IMR-90 (cell line): Measurements from ENCODE around the gene KLHL17. TPM values are rescaled to one million over a fixed set of nuclear protein-coding genes. Genes with fewer than 3 reads are reported as not detected.

Experiments used
- ATAC-seq: fragments of 200-7000 bp; cut with Tn5 transposase; 2 replicates; pipeline ENCODE4 v1.9.1; 2020; ENCODE audit warnings: low read depth, mild to moderate bottlenecking, moderate library complexity
- BruUV-seq: library from RNA; stranded (reverse); fragments of 400-500 nt; replicated peaks from 2 replicates; lab custom pipeline; 2021; lab: Mats Ljungman, UMichigan
- CTCF ChIA-PET: fragments of 300-600 bp; formaldehyde crosslinking; extraction: SDS; loops from one replicate; lab custom pipeline; 2021; ENCODE audit warnings: antibody characterized with exemption; lab: Yijun Ruan, JAX
- POLR2A ChIA-PET: fragments of 300-600 bp; sonication (Branson Sonifier 250); formaldehyde crosslinking; loops from one replicate; lab custom pipeline; 2022; ENCODE audit warnings: antibody characterized with exemption; ENCODE audit not compliant: unreplicated experiment; lab: Charles Lee
- DNase-seq: peaks from one replicate; pipeline ENCODE4 v3.0.0; 2013
- H2AFZ ChIP-seq: replicated peaks from 2 replicates; pipeline ENCODE3; 2013; ENCODE audit warnings: low read length, mild to moderate bottlenecking; ENCODE audit not compliant: poor library complexity
- H2AK5ac ChIP-seq: 2 replicates; pipeline ENCODE4 v1.6.1; 2013; ENCODE audit warnings: low read depth, low read length, inconsistent platforms
- H2AK9ac ChIP-seq: replicated peaks from 2 replicates; pipeline ENCODE3; 2013; ENCODE audit warnings: mild to moderate bottlenecking, low read depth, low read length, moderate library complexity; ENCODE audit not compliant: poor library complexity
- H2BK120ac ChIP-seq: 2 replicates; pipeline ENCODE4 v1.6.1; 2013; ENCODE audit warnings: low read depth, low read length, inconsistent platforms
- H2BK15ac ChIP-seq: 3 replicates; pipeline ENCODE4 v1.6.1; 2013; ENCODE audit warnings: low read depth, low read length, inconsistent platforms
- H2BK20ac ChIP-seq: 2 replicates; pipeline ENCODE4 v1.6.1; 2013; ENCODE audit warnings: low read depth, mild to moderate bottlenecking, inconsistent platforms, low read length, moderate library complexity
- H2BK5ac ChIP-seq: 2 replicates; pipeline ENCODE4 v1.6.1; 2013; ENCODE audit warnings: mild to moderate bottlenecking, low read depth, low read length, inconsistent platforms; ENCODE audit not compliant: poor library complexity, severe bottlenecking
- H3K14ac ChIP-seq: replicated peaks from 2 replicates; pipeline ENCODE4 v1.6.1; 2013; ENCODE audit warnings: low read depth, low read length, inconsistent platforms
- H3K18ac ChIP-seq: 2 replicates; pipeline ENCODE4 v1.6.1; 2013; ENCODE audit warnings: low read depth, low read length, control low read depth
- H3K23ac ChIP-seq: 2 replicates; pipeline ENCODE4 v1.6.1; 2013; ENCODE audit warnings: low read depth, low read length, inconsistent platforms
- H3K27ac ChIP-seq: 2 replicates; pipeline ENCODE4 v1.5.1; 2013; ENCODE audit warnings: mild to moderate bottlenecking, control low read depth, low read length; ENCODE audit not compliant: insufficient read depth
- H3K27me3 ChIP-seq: 2 replicates; pipeline ENCODE4 v1.6.1; 2013; ENCODE audit warnings: low read length; ENCODE audit not compliant: control insufficient read depth, insufficient read depth
- H3K36me3 ChIP-seq: 2 replicates; pipeline ENCODE4 v1.6.1; 2013; ENCODE audit warnings: low read length, mixed read lengths; ENCODE audit not compliant: control insufficient read depth, insufficient read depth
- H3K4ac ChIP-seq: 2 replicates; pipeline ENCODE4 v1.6.1; 2013; ENCODE audit warnings: low read depth, low read length, inconsistent platforms
- H3K4me1 ChIP-seq: 2 replicates; pipeline ENCODE4 v1.6.1; 2013; ENCODE audit warnings: low read length, mixed read lengths; ENCODE audit not compliant: control insufficient read depth, insufficient read depth
- H3K4me2 ChIP-seq: 2 replicates; pipeline ENCODE4 v1.6.1; 2013; ENCODE audit warnings: low read depth, mild to moderate bottlenecking, control low read depth, low read length, moderate library complexity
- H3K4me3 ChIP-seq: 2 replicates; pipeline ENCODE4 v1.5.1; 2013; ENCODE audit warnings: low read depth, mild to moderate bottlenecking, control low read depth, low read length, moderate library complexity; ENCODE audit not compliant: insufficient read depth
- H3K56ac ChIP-seq: 2 replicates; pipeline ENCODE4 v1.6.1; 2013; ENCODE audit warnings: low read length, inconsistent platforms; ENCODE audit not compliant: insufficient read depth; ENCODE audit errors: extremely low read depth
- H3K79me1 ChIP-seq, 2 experiments: 2 replicates each; pipeline ENCODE4 v1.6.1; 2013; ENCODE audit warnings: low read length in 2 of 2, inconsistent platforms in 1 of 2, low read depth in 1 of 2
- H3K9ac ChIP-seq: 2 replicates; pipeline ENCODE4 v1.6.1; 2013; ENCODE audit warnings: low read depth, low read length, control low read depth
- H3K9me1 ChIP-seq: 2 replicates; pipeline ENCODE4 v1.6.1; 2013; ENCODE audit warnings: low read length, inconsistent platforms; ENCODE audit not compliant: insufficient read depth
- H3K9me3 ChIP-seq: 2 replicates; pipeline ENCODE4 v1.6.1; 2013; ENCODE audit warnings: low read length; ENCODE audit not compliant: control insufficient read depth, insufficient read depth
- H4K20me1 ChIP-seq: 2 replicates; pipeline ENCODE4 v1.6.1; 2013; ENCODE audit warnings: low read length, inconsistent platforms; ENCODE audit not compliant: insufficient read depth
- H4K5ac ChIP-seq: 2 replicates; pipeline ENCODE4 v1.6.1; 2013; ENCODE audit warnings: mild to moderate bottlenecking, low read depth, low read length, control low read depth
- H4K8ac ChIP-seq, 2 experiments: 2 replicates each; pipeline ENCODE4 v1.6.1; 2013; ENCODE audit warnings: low read depth in 2 of 2, low read length in 2 of 2, control low read depth in 1 of 2, inconsistent platforms in 1 of 2
- H4K91ac ChIP-seq: 2 replicates; pipeline ENCODE4 v1.6.1; 2013; ENCODE audit warnings: low read depth, low read length, inconsistent platforms; ENCODE audit not compliant: insufficient read depth
- CEBPB ChIP-seq: IDR thresholded peaks from 2 replicates; pipeline ENCODE4 v1.6.1; 2012; ENCODE audit warnings: low read depth, low read length, improper control_type of control experiment
- FOS ChIP-seq: fragments of 150-350 bp; IDR thresholded peaks from 2 replicates; pipeline ENCODE4 v1.6.1; 2016; ENCODE audit warnings: low read depth, low read length
- MAZ ChIP-seq: IDR thresholded peaks from 2 replicates; pipeline ENCODE4 v1.6.1; 2012; ENCODE audit warnings: low read depth, mild to moderate bottlenecking, low read length, improper control_type of control experiment, moderate library complexity, borderline replicate concordance
- MXI1 ChIP-seq: IDR thresholded peaks from 2 replicates; pipeline ENCODE4 v1.6.1; 2012; ENCODE audit warnings: low read depth, mild to moderate bottlenecking, low read length, moderate library complexity, borderline replicate concordance
- POLR2A ChIP-seq: IDR thresholded peaks from 2 replicates; pipeline ENCODE4 v1.6.1; 2012; ENCODE audit warnings: mild to moderate bottlenecking, low read depth, low read length
- RFX5 ChIP-seq: IDR thresholded peaks from 2 replicates; pipeline ENCODE4 v1.8.0; 2012; ENCODE audit warnings: low read depth, mild to moderate bottlenecking, low read length, moderate library complexity
- SMC3 ChIP-seq: fragments of 150-350 bp; IDR thresholded peaks from 2 replicates; pipeline ENCODE4 v1.6.1; 2016; ENCODE audit warnings: low read depth, mild to moderate bottlenecking, antibody characterized with exemption, low read length, moderate library complexity
- WGBS, 2 experiments: methylation state at CpG; one replicate each; pipeline versions ENCODE4 v1.1.5 to v1.1.7; 2013; ENCODE audit warnings: missing lambda C conversion rate in 2 of 2; ENCODE audit not compliant: insufficient read length in 1 of 2; ENCODE audit errors: extremely low coverage in 2 of 2; 5-methylcytosine and 5-hydroxymethylcytosine counted together
- dilution Hi-C: fragments of 300-500 bp; cut with HindIII; formaldehyde crosslinking; loops from one replicate; pipeline ENCODE4 v1.14.3; 2018; ENCODE audit warnings: low sequenced_read_pairs; ENCODE audit not compliant: unreplicated experiment
- in situ Hi-C: fragments of 300-500 bp; cut with MboI; formaldehyde crosslinking; loops from 3 replicates; pipeline ENCODE4 v1.14.3; 2019; ENCODE audit warnings: low sequenced_read_pairs, inconsistent platforms, mixed read lengths
- intact Hi-C: fragments of 100-400 bp; cut with micrococcal nuclease; formaldehyde crosslinking; loops from 2 replicates; pipeline ENCODE4 v1.10.0; 2022
- polyA plus RNA-seq, 3 experiments: library from polyadenylated mRNA; depleted of rRNA; stranded (reverse); fragments of >200 nt; gene quantifications; 2 replicates each; pipeline ENCODE4 v1.2.3, GENCODE V29; 2012; ENCODE audit warnings: low replicate concordance in 1 of 3
- total RNA-seq: library from RNA; depleted of rRNA; stranded (reverse); fragments of >200 nt; gene quantifications from 2 replicates; pipeline ENCODE4 v1.2.3, GENCODE V29; 2012
- TF ChIP-seq, protein P1 (sequence below): fragments of 150-350 bp; IDR thresholded peaks from 2 replicates; pipeline ENCODE4 v1.6.1; 2017; ENCODE audit warnings: mild to moderate bottlenecking, antibody characterized with exemption, low read length, low read depth
- TF ChIP-seq, protein P2 (sequence below): fragments of 150-350 bp; IDR thresholded peaks from 2 replicates; pipeline ENCODE4 v1.6.1; 2016; ENCODE audit warnings: low read depth, mild to moderate bottlenecking, low read length, moderate library complexity, borderline replicate concordance

The KLHL17 gene
- total and polyA plus RNA-seq, 2 of the 4 experiments (the other 2 are of a cell fraction), result 3.4 to 41.0 TPM

DNA sequence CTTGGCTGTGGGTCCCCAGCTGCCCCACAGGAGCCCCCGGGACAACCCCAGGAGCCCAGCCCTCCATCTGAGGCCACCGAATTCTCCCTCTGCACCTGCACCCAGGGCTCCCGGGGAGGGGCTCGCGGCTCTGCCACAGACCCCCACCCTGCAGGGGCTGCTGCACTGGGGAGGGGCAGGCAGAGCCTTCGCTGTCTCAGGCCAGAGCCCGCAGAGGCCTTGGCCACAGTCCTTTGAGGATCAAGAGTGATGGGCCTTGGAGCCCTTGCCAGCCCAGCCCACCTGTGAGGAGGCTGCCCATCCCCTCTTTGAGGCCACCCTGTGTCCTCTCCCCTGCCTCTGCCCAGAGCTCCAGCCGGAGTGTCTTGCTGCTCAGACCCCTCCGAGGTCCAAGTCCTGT lies 15.0 kb downstream of the KLHL17 start:
- Histone ChIP-seq H3K27me3 (peaks cover 3% of the 10 kb centered on the region; the same call in 1 of the 2 replicates), H4K5ac (no peak overlapping the region), H4K20me1 (no peaks in the 10 kb centered on the region; the same call in 1 of the 2 replicates), H2AK5ac (no peak overlapping the region), H3K9me1 (no peaks in the 10 kb centered on the region), H3K4ac (no peak overlapping the region), H4K91ac (no peak overlapping the region), H3K9ac (no peak overlapping the region), H3K4me2 (no peak overlapping the region), H3K4me1 (0 out of 2 replicates have a peak, but pooled peaks cover 2% of the 10 kb centered on the region), H3K4me3 (no peak overlapping the region), H3K79me1 (no peaks in the 10 kb centered on the region), H3K9me3 (no peaks in the 10 kb centered on the region), H3K18ac (no peak overlapping the region), H3K23ac (no peak overlapping the region), H3K27ac (no peak overlapping the region), H2AK9ac (no peak overlapping the region), H2BK15ac (no peak overlapping the region), H2BK5ac (no peak overlapping the region), H3K14ac (no peak overlapping the region), H2BK120ac (no peak overlapping the region), H2BK20ac (no peak overlapping the region), H4K8ac (no peak overlapping the region), H3K56ac (no peak overlapping the region), H3K36me3 (no peaks in the 10 kb centered on the region), H2AFZ (no peak overlapping the region)
- ChIA-PET POLR2A (no interaction called here), CTCF (interaction anchor here (1.4 kb wide), 1 partner anchor 9 kb away, joined by 3 read pairs; no protein-coding TSS in a partner anchor)
- BruUV-seq, result no TSS peak
- ATAC-seq, result no peak; the same call in 1 of the 2 replicates
- WGBS, 2 experiments, result 72% methylated on average over 2 of the region's 9 CpGs; no CpG with 5 or more reads in 1 of the 2 experiments
- TF ChIP-seq MXI1 (no peak), POLR2A (no peak), MAZ (no peak), CEBPB (no peak), RFX5 (no peak), FOS (no peak), SMC3 (no peak)
- TF ChIP-seq, protein P1, sequence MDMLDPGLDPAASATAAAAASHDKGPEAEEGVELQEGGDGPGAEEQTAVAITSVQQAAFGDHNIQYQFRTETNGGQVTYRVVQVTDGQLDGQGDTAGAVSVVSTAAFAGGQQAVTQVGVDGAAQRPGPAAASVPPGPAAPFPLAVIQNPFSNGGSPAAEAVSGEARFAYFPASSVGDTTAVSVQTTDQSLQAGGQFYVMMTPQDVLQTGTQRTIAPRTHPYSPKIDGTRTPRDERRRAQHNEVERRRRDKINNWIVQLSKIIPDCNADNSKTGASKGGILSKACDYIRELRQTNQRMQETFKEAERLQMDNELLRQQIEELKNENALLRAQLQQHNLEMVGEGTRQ, result no peak
- TF ChIP-seq, protein P2, sequence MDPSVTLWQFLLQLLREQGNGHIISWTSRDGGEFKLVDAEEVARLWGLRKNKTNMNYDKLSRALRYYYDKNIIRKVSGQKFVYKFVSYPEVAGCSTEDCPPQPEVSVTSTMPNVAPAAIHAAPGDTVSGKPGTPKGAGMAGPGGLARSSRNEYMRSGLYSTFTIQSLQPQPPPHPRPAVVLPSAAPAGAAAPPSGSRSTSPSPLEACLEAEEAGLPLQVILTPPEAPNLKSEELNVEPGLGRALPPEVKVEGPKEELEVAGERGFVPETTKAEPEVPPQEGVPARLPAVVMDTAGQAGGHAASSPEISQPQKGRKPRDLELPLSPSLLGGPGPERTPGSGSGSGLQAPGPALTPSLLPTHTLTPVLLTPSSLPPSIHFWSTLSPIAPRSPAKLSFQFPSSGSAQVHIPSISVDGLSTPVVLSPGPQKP, result no peak
- intact Hi-C loops, result loop anchor here (5.0 kb wide), 1 partner anchor 73 kb away; no protein-coding TSS in a partner anchor
- dilution Hi-C loops, result no loop called here
- in situ Hi-C loops, result no loop called here
- DNase-seq, result no peak
